WI38 (cell line): Measurements from ENCODE around the gene DOK7.
A peak's percentile ranks its signal among the peaks of the same experiment; 100 is the strongest.
"Not testable (repeated sequence)": the region's sequence is repeated elsewhere in the genome, so short reads cannot be mapped to it uniquely, and the experiment has no call there.

Experiments
- H3K4me3 ChIP-seq: 2 replicates; pipeline ENCODE4 v1.5.1; 2011; ENCODE audit warnings: low read depth, mild to moderate bottlenecking, control low read depth, low read length
- TF ChIP-seq, protein P1 (sequence below): IDR thresholded peaks from 2 replicates; pipeline ENCODE4 v1.5.1; 2012; ENCODE audit warnings: low read depth, mild to moderate bottlenecking, control low read depth, low read length

The DOK7 gene

DNA sequence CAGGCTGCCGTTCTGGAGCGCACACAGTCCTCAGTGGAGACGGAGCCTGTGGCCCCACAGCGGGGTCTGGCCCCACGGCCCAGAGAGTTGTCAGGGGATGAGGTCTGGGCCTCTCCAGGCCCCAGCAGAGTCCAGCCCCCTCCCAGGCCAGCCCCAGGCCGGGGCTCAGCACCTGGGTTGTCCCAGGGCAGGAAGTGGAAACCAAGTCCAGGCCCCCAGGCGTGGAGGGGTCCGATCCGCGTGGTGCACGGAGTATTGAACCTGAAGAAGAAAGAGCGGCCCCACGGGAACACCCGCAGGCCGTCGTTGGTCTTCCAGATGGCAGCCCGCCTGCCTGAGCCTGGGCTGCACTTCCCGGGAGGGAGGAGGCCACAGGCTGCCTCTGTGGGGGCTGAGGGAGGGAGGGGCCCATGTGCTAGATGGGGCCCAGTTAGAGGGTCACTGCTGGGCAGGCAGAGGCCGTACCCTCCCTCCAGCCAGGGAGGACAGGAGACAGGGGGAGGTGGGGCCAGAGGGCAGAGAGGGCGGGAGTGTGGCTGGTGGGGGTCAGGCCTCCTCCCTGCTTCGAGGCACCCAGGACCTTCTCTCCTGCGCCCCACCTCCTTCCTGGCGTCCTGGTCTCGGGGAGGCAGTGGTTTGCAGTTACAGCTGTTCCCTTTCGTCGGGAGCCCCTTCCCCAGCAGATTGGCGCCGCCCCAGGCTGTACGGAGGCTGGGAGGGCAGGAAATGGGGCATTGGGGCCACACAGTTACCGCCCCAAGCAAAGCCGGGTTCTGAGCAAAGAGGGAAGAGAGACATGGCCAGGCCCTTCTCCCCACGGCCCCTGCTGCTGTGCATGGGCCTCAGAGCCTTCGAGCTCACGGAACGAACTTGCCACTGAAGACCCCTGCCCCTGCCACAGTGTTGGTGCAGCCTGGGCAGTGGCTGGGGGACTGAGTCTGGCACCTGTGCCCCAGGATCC is 13.3 kb upstream of the DOK7 start:
- TF ChIP-seq, protein P1, sequence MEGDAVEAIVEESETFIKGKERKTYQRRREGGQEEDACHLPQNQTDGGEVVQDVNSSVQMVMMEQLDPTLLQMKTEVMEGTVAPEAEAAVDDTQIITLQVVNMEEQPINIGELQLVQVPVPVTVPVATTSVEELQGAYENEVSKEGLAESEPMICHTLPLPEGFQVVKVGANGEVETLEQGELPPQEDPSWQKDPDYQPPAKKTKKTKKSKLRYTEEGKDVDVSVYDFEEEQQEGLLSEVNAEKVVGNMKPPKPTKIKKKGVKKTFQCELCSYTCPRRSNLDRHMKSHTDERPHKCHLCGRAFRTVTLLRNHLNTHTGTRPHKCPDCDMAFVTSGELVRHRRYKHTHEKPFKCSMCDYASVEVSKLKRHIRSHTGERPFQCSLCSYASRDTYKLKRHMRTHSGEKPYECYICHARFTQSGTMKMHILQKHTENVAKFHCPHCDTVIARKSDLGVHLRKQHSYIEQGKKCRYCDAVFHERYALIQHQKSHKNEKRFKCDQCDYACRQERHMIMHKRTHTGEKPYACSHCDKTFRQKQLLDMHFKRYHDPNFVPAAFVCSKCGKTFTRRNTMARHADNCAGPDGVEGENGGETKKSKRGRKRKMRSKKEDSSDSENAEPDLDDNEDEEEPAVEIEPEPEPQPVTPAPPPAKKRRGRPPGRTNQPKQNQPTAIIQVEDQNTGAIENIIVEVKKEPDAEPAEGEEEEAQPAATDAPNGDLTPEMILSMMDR: no peak

DNA sequence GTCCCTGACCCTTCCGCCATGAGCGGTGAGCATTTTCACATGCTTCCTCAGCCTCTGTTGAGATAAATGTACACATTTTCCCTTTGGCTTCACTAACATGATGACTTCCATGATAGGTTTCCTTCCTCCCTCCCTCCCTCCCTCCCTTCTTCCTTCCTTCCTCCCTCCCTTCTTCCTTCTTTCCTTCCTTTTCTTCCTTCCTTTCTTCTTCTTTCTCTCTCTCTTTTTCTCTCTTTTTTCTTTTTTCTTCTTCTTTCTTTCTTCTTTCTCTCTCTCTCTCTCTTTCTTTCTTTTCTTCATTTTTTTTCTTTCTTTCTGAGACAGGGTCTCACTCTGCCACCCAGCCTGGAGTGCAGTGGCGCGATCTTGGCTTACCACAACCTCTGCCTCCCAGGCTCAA is 12.5 kb upstream of the DOK7 start:
- no peak overlapping the region for H3K4me3 ChIP-seq
- TF ChIP-seq, protein P1: no peak

More for the DNA sequence above, 13.3 kb upstream of the DOK7 start:
- no peak overlapping the region for H3K4me3 ChIP-seq

DNA sequence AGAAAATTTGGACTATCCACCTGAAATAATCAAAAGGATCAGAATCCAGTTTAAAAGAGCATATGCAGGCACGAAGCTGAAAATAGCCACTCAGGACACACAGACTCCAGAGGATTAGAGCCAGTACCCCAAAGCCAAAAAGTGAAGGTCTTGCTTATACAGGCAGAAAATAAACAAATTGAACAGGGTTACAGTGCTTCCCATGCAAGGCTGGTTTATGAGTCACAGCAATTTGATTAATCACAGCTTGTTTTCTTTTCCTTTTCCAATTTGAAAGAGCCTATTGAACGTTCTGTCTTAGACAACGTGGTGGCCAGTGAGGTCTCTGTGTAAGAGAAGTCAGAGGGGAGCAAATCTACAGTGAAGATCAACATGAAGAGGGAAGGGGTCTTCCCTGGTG is 11.2 kb upstream of the DOK7 start:
- no peak overlapping the region for H3K4me3 ChIP-seq
- TF ChIP-seq, protein P1: no peak

DNA sequence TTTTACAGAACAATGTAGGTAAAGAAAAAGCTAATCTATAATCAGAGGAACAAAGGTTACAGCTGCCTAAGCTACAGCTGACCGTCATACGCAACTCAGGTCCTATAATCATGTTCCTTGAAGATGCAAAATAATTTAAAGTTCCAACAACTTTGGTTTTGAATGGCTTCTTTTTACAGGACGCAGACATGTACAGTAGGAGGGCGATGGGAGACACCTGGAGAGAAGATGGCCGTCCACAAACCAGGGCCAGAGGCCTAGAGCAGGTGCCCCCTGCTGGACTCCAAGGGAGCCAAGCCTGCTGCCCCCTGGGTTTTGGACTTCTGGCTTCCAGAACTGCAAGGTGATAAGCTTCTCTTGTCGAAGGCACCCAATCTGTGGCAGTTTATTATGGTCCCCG is 10.7 kb upstream of the DOK7 start:
- no peak overlapping the region for H3K4me3 ChIP-seq
- TF ChIP-seq, protein P1: peak; percentile 24; the same call in 1 of the 2 replicates

DNA sequence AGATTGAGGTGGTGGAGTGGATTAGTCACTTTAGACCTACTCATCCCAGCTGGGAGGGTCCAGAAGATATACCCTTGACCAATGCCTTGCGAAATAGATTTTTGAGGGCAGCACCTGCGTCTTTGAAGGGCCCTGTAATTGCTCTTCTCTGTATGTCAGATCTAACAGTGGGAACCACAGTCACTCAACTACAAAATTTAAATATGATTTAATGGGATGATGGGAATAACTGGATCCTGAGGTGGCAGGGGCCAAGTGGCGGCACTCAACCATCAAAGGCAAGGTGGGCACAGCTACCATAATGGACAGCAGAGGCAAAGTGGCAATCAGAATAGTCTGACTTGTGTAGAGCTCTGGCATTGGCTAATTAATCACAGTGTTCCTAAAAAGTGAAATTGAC is 7.5 kb upstream of the DOK7 start:
- not testable (repeated sequence) for H3K4me3 ChIP-seq

DNA sequence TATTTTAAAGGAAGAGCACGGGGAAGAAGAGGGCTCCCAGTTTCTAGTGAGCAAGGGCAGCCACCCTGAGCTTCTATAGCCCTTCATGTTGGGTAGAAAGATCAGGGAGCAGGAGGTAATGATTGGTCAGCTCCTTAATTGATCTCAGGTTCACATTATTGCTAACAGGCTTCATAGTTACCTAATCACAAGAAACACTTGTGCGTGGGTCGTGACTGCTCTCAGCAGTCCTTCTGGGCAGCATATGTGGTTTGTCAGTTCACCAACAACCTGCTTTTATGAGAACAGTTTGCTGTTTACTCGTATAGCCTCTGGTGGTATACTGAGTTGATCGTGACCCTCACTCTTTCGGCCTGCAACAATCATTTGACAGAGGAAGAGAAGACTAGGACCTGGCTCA is 4.7 kb upstream of the DOK7 start:
- TF ChIP-seq, protein P1: no peak
- H3K4me3 ChIP-seq: no peak overlapping the region

DNA sequence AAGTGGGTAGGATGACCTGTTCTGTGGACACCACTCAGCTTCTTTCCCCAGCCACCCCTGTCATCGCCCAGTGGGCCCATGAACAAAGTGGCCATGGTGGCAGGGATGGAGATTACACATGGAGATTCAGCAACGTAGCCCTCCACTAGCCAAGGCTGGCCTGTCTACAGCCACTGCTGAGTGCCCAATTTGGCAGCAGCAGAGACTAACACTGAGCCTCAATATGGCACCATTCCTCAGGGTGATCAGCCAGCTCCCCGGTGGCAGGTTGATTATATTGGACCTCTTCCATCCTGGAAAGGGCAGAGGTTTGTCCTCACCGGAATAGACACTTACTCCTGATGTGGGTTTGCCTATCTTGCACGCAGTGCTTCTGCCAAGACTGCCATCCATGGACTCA is 4.0 kb upstream of the DOK7 start:
- H3K4me3 ChIP-seq: not testable (repeated sequence)

DNA sequence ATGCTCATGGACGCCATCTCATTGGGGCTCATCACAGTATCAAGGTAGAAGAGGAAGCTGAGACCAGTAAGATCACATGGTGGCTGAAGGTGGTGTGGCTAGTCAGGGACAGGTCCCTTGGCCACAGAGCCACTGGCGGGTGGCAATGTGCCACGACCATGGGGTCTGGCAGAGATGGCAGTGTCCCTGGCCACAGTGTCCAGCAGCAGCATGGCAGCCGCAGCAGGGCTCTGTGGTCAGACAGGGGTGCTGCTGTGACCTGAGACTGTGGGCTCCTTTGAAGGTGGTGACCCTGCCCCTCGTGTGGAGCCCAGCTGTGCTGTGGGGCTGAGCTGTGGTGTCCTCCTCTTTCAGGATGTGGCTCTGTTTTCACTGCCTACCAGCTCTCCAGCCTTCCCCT is 2.2 kb upstream of the DOK7 start:
- TF ChIP-seq, protein P1: no peak
- no peak overlapping the region for H3K4me3 ChIP-seq
